ENCODE measurements around the gene MAMLD1. TPM values are rescaled to one million over a fixed set of nuclear protein-coding genes. Genes with fewer than 3 reads are reported as not detected.

Gene MAMLD1
- total and polyA plus RNA-seq, 5 experiments from 2014 or later: 0.30 to 0.46 (median 0.36) TPM; not detected in 1

- DNase-seq (no peak), ATAC-seq (no peak)
- Mint-ChIP-seq H3K4me3 (peak overlapping the region in 9 of 10 donors; percentile 4 to 85 (median 36)), H3K4me1 (peaks cover 10 to 33% (median 13%) of the 10 kb centered on the region in 4 donors), H3K9me3 (peaks cover 0 to 2% (median 0%) of the 10 kb centered on the region in 9 donors), H3K27me3 (peaks cover 5 to 23% (median 19%) of the 10 kb centered on the region in 5 donors), H3K36me3 (no peaks in the 10 kb centered on the region), H3K27ac (no peak overlapping the region)
- POLR2A ChIA-PET: no interaction called here
Observed at GRCh38 chrX:150360331-150360730, 2.8 kb upstream of the MAMLD1 start.

- Mint-ChIP-seq H3K27ac (peak overlapping the region in 3 of 10 donors; percentile 13 to 55 (median 53)), H3K36me3 (no peaks in the 10 kb centered on the region), H3K27me3 (peaks cover 5 to 23% (median 20%) of the 10 kb centered on the region in 5 donors), H3K4me1 (peaks cover 11 to 40% (median 15%) of the 10 kb centered on the region in 4 donors), H3K4me3 (peak overlapping the region; percentile 76 to 94 (median 84)), H3K9me3 (peaks cover 0 to 2% (median 0%) of the 10 kb centered on the region in 9 donors)
- DNase-seq: peak in 4 of 10 donors; percentile 3 to 20 (median 16)
- POLR2A ChIA-PET: no interaction called here
- peak in 1 of 2 donors; percentile 20 for ATAC-seq
Observed at GRCh38 chrX:150361070-150361776, 1.9 kb upstream of the MAMLD1 start.

GRCh38 chrX:150361777-150362351, 1.3 kb upstream of the MAMLD1 start:
- peak overlapping the region; percentile 76 to 94 (median 84) for H3K4me3 Mint-ChIP-seq
- POLR2A ChIA-PET: no interaction called here
- DNase-seq (peak in 3 of 10 donors; percentile 17 to 27 (median 24)), ATAC-seq (no peak)
- H3K27ac Mint-ChIP-seq: peak overlapping the region in 1 of 10 donors; percentile 71
- H3K27me3 Mint-ChIP-seq: peaks cover 5 to 23% (median 20%) of the 10 kb centered on the region in 5 donors
- H3K9me3 Mint-ChIP-seq: peaks cover 0 to 2% (median 0%) of the 10 kb centered on the region in 9 donors
- peaks cover 18 to 47% (median 20%) of the 10 kb centered on the region in 4 donors for H3K4me1 Mint-ChIP-seq
- no peaks in the 10 kb centered on the region for H3K36me3 Mint-ChIP-seq

GRCh38 chrX:150363561-150364346, 637 bp downstream of the MAMLD1 start:
- H3K36me3 Mint-ChIP-seq: no peaks in the 10 kb centered on the region
- no peak overlapping the region for H3K27ac Mint-ChIP-seq
- DNase-seq (peak in 3 of 10 donors; percentile 11 to 18 (median 16)), ATAC-seq (peak in 1 of 2 donors; percentile 9)
- H3K4me3 Mint-ChIP-seq: peak overlapping the region; percentile 62 to 86 (median 76)
- POLR2A ChIA-PET: interaction anchor here (0.8 kb wide), 1 partner anchor 328 kb away, joined by 3 read pairs; no protein-coding TSS in a partner anchor
- peaks cover 0 to 2% (median 0%) of the 10 kb centered on the region in 9 donors for H3K9me3 Mint-ChIP-seq
- peaks cover 5 to 23% (median 19%) of the 10 kb centered on the region in 5 donors for H3K27me3 Mint-ChIP-seq
- H3K4me1 Mint-ChIP-seq: peaks cover 18 to 47% (median 22%) of the 10 kb centered on the region in 4 donors

GRCh38 chrX:150364347-150365050, 1.4 kb downstream of the MAMLD1 start:
- Mint-ChIP-seq H3K27ac (no peak overlapping the region), H3K36me3 (no peaks in the 10 kb centered on the region), H3K4me1 (peaks cover 18 to 47% (median 22%) of the 10 kb centered on the region in 4 donors), H3K4me3 (peak overlapping the region; percentile 62 to 86 (median 76)), H3K27me3 (peaks cover 5 to 20% (median 17%) of the 10 kb centered on the region in 5 donors), H3K9me3 (peaks cover 0 to 4% (median 0%) of the 10 kb centered on the region in 9 donors)
- POLR2A ChIA-PET: interaction anchor here (0.6 to 0.8 kb wide), 2 partner anchors 328 to 425 kb away, joined by 3 to 4 read pairs; no protein-coding TSS in a partner anchor
- DNase-seq: peak in 5 of 10 donors; percentile 13 to 25 (median 21)
- peak; percentile 5 to 7 for ATAC-seq

GRCh38 chrX:150365051-150365989, 2.2 kb downstream of the MAMLD1 start:
- peak overlapping the region in 2 of 10 donors; percentile 31 to 62 for H3K27ac Mint-ChIP-seq
- POLR2A ChIA-PET: interaction anchor here (0.6 to 0.8 kb wide), 3 partner anchors 10 to 426 kb away, joined by 3 to 4 read pairs (median 3); no protein-coding TSS in a partner anchor
- no peaks in the 10 kb centered on the region for H3K36me3 Mint-ChIP-seq

GRCh38 chrX:150365990-150366911, 3.1 kb downstream of the MAMLD1 start:
- Mint-ChIP-seq H3K27ac (peak overlapping the region in 8 of 10 donors; percentile 7 to 91 (median 43)), H3K36me3 (no peaks in the 10 kb centered on the region), H3K4me3 (peak overlapping the region; percentile 79 to 91 (median 84)), H3K27me3 (peaks cover 0 to 4% (median 3%) of the 10 kb centered on the region in 5 donors), H3K9me3 (peaks cover 0 to 4% (median 0%) of the 10 kb centered on the region in 9 donors), H3K4me1 (peaks cover 9 to 33% (median 16%) of the 10 kb centered on the region in 4 donors)
- peak in 1 of 2 donors; percentile 7 for ATAC-seq
- POLR2A ChIA-PET: interaction anchor here (0.7 to 1.3 kb wide), 2 partner anchors 9 to 203 kb away, joined by 3 read pairs; no protein-coding TSS in a partner anchor
- DNase-seq: peak in 2 of 10 donors; percentile 5 to 10

More at GRCh38 chrX:150365051-150365989, 2.2 kb downstream of the MAMLD1 start:
- Mint-ChIP-seq H3K4me1 (peaks cover 11 to 42% (median 20%) of the 10 kb centered on the region in 4 donors), H3K4me3 (peak overlapping the region; percentile 79 to 91 (median 84)), H3K27me3 (peaks cover 2 to 12% (median 9%) of the 10 kb centered on the region in 5 donors), H3K9me3 (peaks cover 0 to 4% (median 0%) of the 10 kb centered on the region in 9 donors)
- peak; percentile 33 to 42 for ATAC-seq
- peak in 9 of 10 donors; percentile 29 to 71 (median 51) for DNase-seq

GRCh38 chrX:150366951-150367545, 3.9 kb downstream of the MAMLD1 start:
- peak in 1 of 10 donors; percentile 29 for DNase-seq
- peak overlapping the region in 6 of 10 donors; percentile 37 to 90 (median 62) for H3K27ac Mint-ChIP-seq
- peaks cover 0 to 4% (median 0%) of the 10 kb centered on the region in 5 donors for H3K27me3 Mint-ChIP-seq
- peaks cover 9 to 25% (median 12%) of the 10 kb centered on the region in 4 donors for H3K4me1 Mint-ChIP-seq
- peaks cover 0 to 4% (median 0%) of the 10 kb centered on the region in 9 donors for H3K9me3 Mint-ChIP-seq
- H3K36me3 Mint-ChIP-seq: no peaks in the 10 kb centered on the region
- peak overlapping the region in 8 of 10 donors; percentile 48 to 91 (median 85) for H3K4me3 Mint-ChIP-seq
- POLR2A ChIA-PET: interaction anchor here (1.3 kb wide), 1 partner anchor 202 kb away, joined by 3 read pairs; no protein-coding TSS in a partner anchor
- ATAC-seq: peak in 1 of 2 donors; percentile 9

- Mint-ChIP-seq H3K36me3 (no peaks in the 10 kb centered on the region), H3K4me1 (peaks cover 5 to 12% (median 10%) of the 10 kb centered on the region in 4 donors), H3K9me3 (peaks cover 0 to 4% (median 0%) of the 10 kb centered on the region in 9 donors), H3K27me3 (peaks cover 0 to 1% (median 0%) of the 10 kb centered on the region in 5 donors), H3K4me3 (no peak overlapping the region), H3K27ac (no peak overlapping the region)
- DNase-seq (no peak), ATAC-seq (no peak)
- POLR2A ChIA-PET: no interaction called here
Observed at GRCh38 chrX:150370589-150371312, 7.6 kb downstream of the MAMLD1 start.

Measured in naive thymus-derived CD8-positive, alpha-beta T cell (primary cell).